B cell (primary cell): ENCODE data around the gene MECR. TPM values are rescaled to one million over a fixed set of nuclear protein-coding genes. Genes with fewer than 3 reads are reported as not detected.

Experiments used
- ATAC-seq: fragments of 200-7000 bp; cut with Tn5 transposase; one replicate; pipeline ENCODE4 v1.10.0; 2021; ENCODE audit warnings: low read depth, mild to moderate bottlenecking, moderate number of reproducible peaks, moderate library complexity
- CTCF ChIA-PET: fragments of 350-600 bp; sonication (Branson Sonifier 250); formaldehyde crosslinking; loops from one replicate; lab custom pipeline; 2021; ENCODE audit warnings: antibody characterized with exemption, inconsistent platforms; lab: Charles Lee
- POLR2A ChIA-PET: fragments of 350-600 bp; sonication (Branson Sonifier 250); formaldehyde crosslinking; loops from one replicate; lab custom pipeline; 2021; ENCODE audit warnings: antibody characterized with exemption; lab: Charles Lee
- DNase-seq: peaks from one replicate; pipeline ENCODE4 v3.0.0; 2013
- H2AFZ ChIP-seq: 2 replicates; pipeline ENCODE4 v1.6.1; 2012; ENCODE audit warnings: mild to moderate bottlenecking, low read depth, low read length; ENCODE audit not compliant: insufficient read depth, poor library complexity, severe bottlenecking
- H3K27ac ChIP-seq, 2 donors: 1 replicate in 1 of 2; 2 replicates in 1 of 2; pipeline ENCODE4 v1.5.1; 2012 to 2013; ENCODE audit warnings: low read length in 2 of 2, mild to moderate bottlenecking in 2 of 2, moderate library complexity in 1 of 2
- H3K27me3 ChIP-seq, 4 experiments: fragments of 200-600 bp in 1 of 4; sonication (generic) in 1 of 4; replicated peaks in 1 of 4; 1 replicate in 2 of 4; 2 replicates in 2 of 4; pipeline versions ENCODE4 v1.6.1 to v1.7.0; 2013 to 2016; ENCODE audit warnings: low read length in 3 of 4, mild to moderate bottlenecking in 2 of 4, mixed read lengths in 1 of 4, moderate library complexity in 1 of 4; ENCODE audit not compliant: insufficient read depth in 4 of 4, control insufficient read depth in 3 of 4; ENCODE audit errors: control extremely low read depth in 1 of 4
- H3K36me3 ChIP-seq, 2 experiments: replicated peaks in 1 of 2; 1 replicate in 1 of 2; 2 replicates in 1 of 2; pipeline versions ENCODE4 v1.6.1 to v1.7.1; 2013; ENCODE audit warnings: low read length in 1 of 2; ENCODE audit not compliant: insufficient read depth in 2 of 2, control insufficient read depth in 1 of 2; ENCODE audit errors: control extremely low read depth in 1 of 2, extremely low read depth in 1 of 2
- H3K4me1 ChIP-seq, 2 donors: fragments of 200-600 bp in 1 of 2; sonication (generic) in 1 of 2; 1 replicate in 1 of 2; 2 replicates in 1 of 2; pipeline versions ENCODE4 v1.5.1 to v1.6.1; 2013 to 2017; ENCODE audit warnings: low read length in 2 of 2; ENCODE audit not compliant: control insufficient read depth in 2 of 2, insufficient read depth in 2 of 2
- H3K4me2 ChIP-seq: replicated peaks from 2 replicates; pipeline ENCODE3; 2012; ENCODE audit warnings: mild to moderate bottlenecking, low read depth, low read length; ENCODE audit not compliant: poor library complexity, severe bottlenecking
- H3K4me3 ChIP-seq, 5 experiments: fragments of 200-600 bp in 1 of 5; sonication (generic) in 1 of 5; 1 replicate in 3 of 5; 2 replicates in 2 of 5; pipeline versions ENCODE4 v1.5.1 to v1.7.0; 2011 to 2016; ENCODE audit warnings: low read length in 4 of 5, mild to moderate bottlenecking in 4 of 5, low read depth in 2 of 5, control low read depth in 1 of 5, moderate library complexity in 1 of 5; ENCODE audit not compliant: insufficient read depth in 1 of 5; ENCODE audit errors: control extremely low read depth in 1 of 5, extremely low read depth in 1 of 5
- H3K79me2 ChIP-seq: fragments of 200-600 bp; sonication (generic); one replicate; pipeline ENCODE4 v1.6.0; 2016; ENCODE audit warnings: low read length; ENCODE audit not compliant: control insufficient read depth, insufficient read depth
- H3K9ac ChIP-seq: fragments of 200-600 bp; sonication (generic); 2 replicates; pipeline ENCODE4 v1.6.1; 2017; ENCODE audit warnings: mild to moderate bottlenecking, low read length, moderate library complexity
- H3K9me3 ChIP-seq, 3 donors: one replicate each; pipeline versions ENCODE4 v1.6.1 to v1.7.1; 2013; ENCODE audit warnings: low read length in 2 of 3; ENCODE audit not compliant: control insufficient read depth in 2 of 3, insufficient read depth in 1 of 3; ENCODE audit errors: control extremely low read depth in 1 of 3
- H4K20me1 ChIP-seq: 2 replicates; pipeline ENCODE4 v1.6.0; 2012; ENCODE audit warnings: mild to moderate bottlenecking, low read length; ENCODE audit not compliant: insufficient read depth, control insufficient read depth, poor library complexity, severe bottlenecking
- H3K27ac Mint-ChIP-seq: one replicate; pipeline ENCODE4 v1.8.0; 2021; ENCODE audit warnings: mixed read lengths
- H3K27me3 Mint-ChIP-seq: one replicate; pipeline ENCODE4 v1.8.0; 2021; ENCODE audit warnings: mixed read lengths
- H3K4me1 Mint-ChIP-seq: one replicate; pipeline ENCODE4 v1.8.0; 2021; ENCODE audit warnings: mixed read lengths
- H3K4me3 Mint-ChIP-seq: one replicate; pipeline ENCODE4 v1.8.0; 2021; ENCODE audit warnings: mixed read lengths
- H3K9me3 Mint-ChIP-seq: one replicate; pipeline ENCODE4 v1.8.0; 2022; ENCODE audit warnings: mixed read lengths; ENCODE audit not compliant: insufficient read depth
- EZH2 ChIP-seq: IDR thresholded peaks from 2 replicates; pipeline ENCODE4 v1.6.1; 2012; ENCODE audit warnings: borderline replicate concordance, low read depth, mild to moderate bottlenecking, moderate library complexity, low read length; ENCODE audit not compliant: insufficient read depth, poor library complexity, severe bottlenecking
- WGBS: methylation state at CpG from one replicate; pipeline ENCODE4 v1.1.5; 2013; ENCODE audit warnings: missing lambda C conversion rate; ENCODE audit not compliant: insufficient coverage; 5-methylcytosine and 5-hydroxymethylcytosine counted together
- intact Hi-C: fragments of 100-400 bp; cut with micrococcal nuclease; formaldehyde crosslinking; loops from one replicate; pipeline ENCODE4 v1.10.0; 2022
- polyA plus RNA-seq: library from polyadenylated mRNA; depleted of rRNA; stranded (reverse); fragments of >200 nt; gene quantifications from 2 replicates; pipeline ENCODE4 v1.2.3, GENCODE V29; 2012
- total RNA-seq, 2 donors: library from RNA; stranded (reverse); fragments of 120-200 nt in 1 of 2; gene quantifications; 1 replicate in 1 of 2; 2 replicates in 1 of 2; pipeline versions ENCODE4 v1.2.3 to v1.2.4, GENCODE V29; 2013 to 2022
- TF ChIP-seq, protein P1 (sequence below): fragments of 200-600 bp; IDR thresholded peaks from one replicate; pipeline ENCODE4 v1.8.0; 2022; ENCODE audit warnings: antibody characterized with exemption, mild to moderate bottlenecking

The MECR gene
- total and polyA plus RNA-seq, 2 donors (not counting 1 experiment from before 2014, with no cell fraction given) = 15.9 to 16.2 TPM

DNA sequence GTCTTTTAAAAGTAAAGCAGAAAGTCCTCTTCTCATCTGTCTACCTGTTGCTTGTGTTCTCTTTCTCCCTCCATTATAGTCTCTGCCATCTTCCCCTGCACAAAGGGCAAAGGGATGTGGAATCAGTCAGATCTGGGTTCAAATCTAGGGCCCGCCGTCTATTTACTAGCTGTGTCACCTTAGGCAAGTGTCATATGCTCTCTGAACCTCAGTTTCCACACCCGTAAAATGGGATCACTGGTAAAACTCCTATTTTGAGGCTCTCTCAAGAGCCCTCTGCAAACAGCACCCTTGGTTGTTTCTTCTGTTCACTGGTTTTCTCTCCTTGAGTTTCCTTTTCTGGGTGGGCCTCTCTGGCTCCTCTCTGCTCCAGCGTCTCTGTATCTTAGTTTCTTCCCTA, 3.0 kb upstream of the MECR start:
- Mint-ChIP-seq H3K4me1 (peaks cover 31% of the 10 kb centered on the region), H3K27ac (no peak overlapping the region), H3K9me3 (no peaks in the 10 kb centered on the region), H3K4me3 (peak overlapping the region; percentile 12), H3K27me3 (peaks cover 36% of the 10 kb centered on the region)
- H3K4me1 ChIP-seq = peaks cover 32 to 37% of the 10 kb centered on the region in 2 donors
- intact Hi-C loops = loop anchor here (10.0 kb wide), 1 partner anchor 1701 kb away; no protein-coding TSS in a partner anchor
- H3K36me3 ChIP-seq = no peaks in the 10 kb centered on the region
- TF ChIP-seq, protein P1, sequence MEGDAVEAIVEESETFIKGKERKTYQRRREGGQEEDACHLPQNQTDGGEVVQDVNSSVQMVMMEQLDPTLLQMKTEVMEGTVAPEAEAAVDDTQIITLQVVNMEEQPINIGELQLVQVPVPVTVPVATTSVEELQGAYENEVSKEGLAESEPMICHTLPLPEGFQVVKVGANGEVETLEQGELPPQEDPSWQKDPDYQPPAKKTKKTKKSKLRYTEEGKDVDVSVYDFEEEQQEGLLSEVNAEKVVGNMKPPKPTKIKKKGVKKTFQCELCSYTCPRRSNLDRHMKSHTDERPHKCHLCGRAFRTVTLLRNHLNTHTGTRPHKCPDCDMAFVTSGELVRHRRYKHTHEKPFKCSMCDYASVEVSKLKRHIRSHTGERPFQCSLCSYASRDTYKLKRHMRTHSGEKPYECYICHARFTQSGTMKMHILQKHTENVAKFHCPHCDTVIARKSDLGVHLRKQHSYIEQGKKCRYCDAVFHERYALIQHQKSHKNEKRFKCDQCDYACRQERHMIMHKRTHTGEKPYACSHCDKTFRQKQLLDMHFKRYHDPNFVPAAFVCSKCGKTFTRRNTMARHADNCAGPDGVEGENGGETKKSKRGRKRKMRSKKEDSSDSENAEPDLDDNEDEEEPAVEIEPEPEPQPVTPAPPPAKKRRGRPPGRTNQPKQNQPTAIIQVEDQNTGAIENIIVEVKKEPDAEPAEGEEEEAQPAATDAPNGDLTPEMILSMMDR = no peak
- TF ChIP-seq EZH2 = no peak
- no peak for ATAC-seq
- H3K9ac ChIP-seq = no peak overlapping the region
- POLR2A ChIA-PET = no interaction called here
- WGBS = 96% methylated on average over 3 of the region's 4 CpGs
- H3K9me3 ChIP-seq = no peaks in the 10 kb centered on the region
- H3K4me3 ChIP-seq = no peak overlapping the region
- no peak overlapping the region for H3K4me2 ChIP-seq
- no peak overlapping the region for H2AFZ ChIP-seq
- peaks cover 0 to 29% (median 20%) of the 10 kb centered on the region in 4 experiments for H3K27me3 ChIP-seq
- CTCF ChIA-PET = interaction anchor here (0.6 to 3.5 kb wide), 3 partner anchors 222 to 1545 kb away, joined by 3 to 50 read pairs (median 4); no protein-coding TSS in a partner anchor
- H3K79me2 ChIP-seq = peaks cover 10% of the 10 kb centered on the region
- no peak for DNase-seq
- H4K20me1 ChIP-seq = no peaks in the 10 kb centered on the region
- no peak overlapping the region for H3K27ac ChIP-seq

DNA sequence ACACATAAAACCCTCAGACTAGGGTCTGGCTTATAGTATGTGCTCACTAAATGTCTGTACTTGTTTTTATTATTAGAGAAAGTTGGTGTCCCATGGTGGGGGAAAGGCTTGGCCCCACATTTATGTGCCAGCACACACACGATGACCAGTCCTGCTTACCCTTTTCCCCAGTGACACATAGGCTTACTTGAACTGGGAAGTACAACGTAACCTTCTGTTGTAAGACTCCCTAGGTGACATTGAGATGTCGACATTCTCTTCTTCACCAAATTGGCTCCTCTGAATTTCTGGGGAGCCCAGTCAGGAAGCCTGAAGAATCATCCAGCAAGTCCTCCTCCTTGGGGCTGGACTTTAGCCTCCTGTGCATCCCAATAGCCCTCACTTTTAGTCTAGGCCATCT, 1.7 kb upstream of the MECR start:
- no peak overlapping the region for H3K27ac ChIP-seq
- peaks cover 12% of the 10 kb centered on the region for H3K79me2 ChIP-seq
- WGBS = 84% methylated on average over 3 of the region's 3 CpGs
- TF ChIP-seq EZH2 = no peak
- TF ChIP-seq, protein P1 = no peak
- H3K27me3 ChIP-seq = peaks cover 0 to 21% (median 15%) of the 10 kb centered on the region in 4 experiments
- H3K4me1 ChIP-seq = peaks cover 25 to 28% of the 10 kb centered on the region in 2 donors
- H3K27me3 Mint-ChIP-seq = peaks cover 29% of the 10 kb centered on the region
- H3K4me2 ChIP-seq = no peak overlapping the region
- no peak overlapping the region for H3K9ac ChIP-seq
- H3K4me1 Mint-ChIP-seq = peaks cover 26% of the 10 kb centered on the region
- CTCF ChIA-PET = interaction anchor here (1.0 kb wide), 1 partner anchor 1149 kb away, joined by 3 read pairs; no protein-coding TSS in a partner anchor
- DNase-seq (no peak), ATAC-seq (no peak)
- H3K9me3 ChIP-seq = no peaks in the 10 kb centered on the region
- no peaks in the 10 kb centered on the region for H3K9me3 Mint-ChIP-seq
- H4K20me1 ChIP-seq = no peaks in the 10 kb centered on the region
- intact Hi-C loops = loop anchor here (10.0 kb wide), 1 partner anchor 1702 kb away; no protein-coding TSS in a partner anchor
- POLR2A ChIA-PET = no interaction called here
- H2AFZ ChIP-seq = no peak overlapping the region
- H3K27ac Mint-ChIP-seq = no peak overlapping the region
- H3K4me3 Mint-ChIP-seq = no peak overlapping the region
- H3K4me3 ChIP-seq = no peak overlapping the region
- H3K36me3 ChIP-seq = no peaks in the 10 kb centered on the region
